Activated CD4-positive, alpha-beta memory T cell treated with anti-CD3 and anti-CD28 coated beads for 36 hours (primary cell): ENCODE results near the gene TMEM51. TPM values are rescaled to one million over a fixed set of nuclear protein-coding genes. Genes with fewer than 3 reads are reported as not detected.
"Not testable (repeated sequence)": the region's sequence is repeated elsewhere in the genome, so short reads cannot be mapped to it uniquely, and the experiment has no call there.

ENCODE experiments used
- CTCF ChIA-PET: fragments of 350-600 bp; sonication (Branson Sonifier 250); formaldehyde crosslinking; loops from one replicate; lab custom pipeline; 2021; ENCODE audit warnings: antibody characterized with exemption, inconsistent platforms; lab: Charles Lee
- POLR2A ChIA-PET: fragments of 350-600 bp; sonication (Branson Sonifier 250); formaldehyde crosslinking; loops from one replicate; lab custom pipeline; 2021; ENCODE audit warnings: antibody characterized with exemption; lab: Charles Lee
- DNase-seq: peaks from one replicate; pipeline ENCODE4 v3.0.0-alpha.2; 2020
- H3K27ac Mint-ChIP-seq: one replicate; pipeline ENCODE4 v1.8.0; 2021; ENCODE audit warnings: mixed read lengths
- H3K27me3 Mint-ChIP-seq: one replicate; pipeline ENCODE4 v1.8.0; 2021; ENCODE audit warnings: mixed read lengths
- H3K36me3 Mint-ChIP-seq: one replicate; pipeline ENCODE4 v1.8.0; 2021; ENCODE audit warnings: mixed read lengths
- H3K4me1 Mint-ChIP-seq: one replicate; pipeline ENCODE4 v1.8.0; 2021; ENCODE audit warnings: low read depth, mixed read lengths
- H3K4me3 Mint-ChIP-seq: one replicate; pipeline ENCODE4 v1.8.0; 2021; ENCODE audit warnings: mild to moderate bottlenecking, mixed read lengths
- H3K9me3 Mint-ChIP-seq: one replicate; pipeline ENCODE4 v1.8.0; 2021; ENCODE audit warnings: mixed read lengths
- intact Hi-C: fragments of 100-400 bp; cut with micrococcal nuclease; formaldehyde crosslinking; loops from one replicate; pipeline ENCODE4 v1.15.1; 2023
- total RNA-seq, 2 experiments: library from RNA; stranded (reverse); gene quantifications; one replicate each; pipeline ENCODE4 v1.2.3, GENCODE V29; 2021

Gene TMEM51
- total RNA-seq, 2 experiments from 2014 or later = not detected

DNA sequence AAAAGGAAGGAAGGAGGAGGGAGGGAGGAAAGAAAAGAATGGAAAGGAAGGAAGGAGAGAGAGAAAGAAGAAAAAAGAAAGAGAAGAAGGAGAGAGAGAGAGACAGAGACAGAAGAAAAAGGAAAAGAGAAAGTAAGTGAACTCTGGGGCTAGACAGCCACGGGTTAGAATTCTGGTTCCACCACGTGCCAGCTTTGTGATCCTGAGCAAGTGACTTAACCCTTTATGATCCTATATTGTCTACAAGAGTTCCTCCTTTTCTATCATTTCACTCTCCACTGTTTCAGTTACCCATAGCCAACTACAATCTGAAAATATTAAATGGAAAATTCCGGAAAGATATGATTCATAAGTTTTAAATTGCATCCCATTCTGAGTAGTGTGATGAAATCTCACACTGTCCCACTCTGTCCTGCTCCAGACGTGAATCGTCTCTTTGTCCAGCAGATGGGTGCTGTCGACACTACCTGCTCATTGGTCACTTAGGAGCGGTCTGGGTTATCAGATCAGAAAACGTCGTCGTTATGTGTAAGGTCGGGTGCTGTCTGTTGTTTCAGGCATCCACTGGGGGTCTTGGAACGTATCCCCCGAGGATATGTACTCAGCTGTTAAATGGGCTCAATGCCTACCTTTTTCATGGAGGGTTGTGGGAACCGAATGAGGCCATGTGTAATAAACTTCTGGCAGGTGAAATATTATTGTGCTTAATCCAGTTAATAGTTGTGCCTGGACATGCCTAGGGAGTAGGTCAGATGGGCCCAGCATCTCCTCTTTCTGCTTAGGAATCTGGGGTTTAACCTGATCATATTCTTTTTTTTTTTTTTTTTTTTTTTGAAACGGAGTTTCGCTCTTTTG lies 19.1 kb downstream of the TMEM51 start:
- H3K27ac Mint-ChIP-seq = no peak overlapping the region
- H3K4me1 Mint-ChIP-seq = peaks cover 14% of the 10 kb centered on the region
- peaks cover 32% of the 10 kb centered on the region for H3K27me3 Mint-ChIP-seq
- intact Hi-C loops = no loop called here
- DNase-seq = no peak
- POLR2A ChIA-PET = no interaction called here
- no peaks in the 10 kb centered on the region for H3K36me3 Mint-ChIP-seq
- H3K4me3 Mint-ChIP-seq = no peak overlapping the region
- CTCF ChIA-PET = no interaction called here
- H3K9me3 Mint-ChIP-seq = peaks cover 5% of the 10 kb centered on the region

DNA sequence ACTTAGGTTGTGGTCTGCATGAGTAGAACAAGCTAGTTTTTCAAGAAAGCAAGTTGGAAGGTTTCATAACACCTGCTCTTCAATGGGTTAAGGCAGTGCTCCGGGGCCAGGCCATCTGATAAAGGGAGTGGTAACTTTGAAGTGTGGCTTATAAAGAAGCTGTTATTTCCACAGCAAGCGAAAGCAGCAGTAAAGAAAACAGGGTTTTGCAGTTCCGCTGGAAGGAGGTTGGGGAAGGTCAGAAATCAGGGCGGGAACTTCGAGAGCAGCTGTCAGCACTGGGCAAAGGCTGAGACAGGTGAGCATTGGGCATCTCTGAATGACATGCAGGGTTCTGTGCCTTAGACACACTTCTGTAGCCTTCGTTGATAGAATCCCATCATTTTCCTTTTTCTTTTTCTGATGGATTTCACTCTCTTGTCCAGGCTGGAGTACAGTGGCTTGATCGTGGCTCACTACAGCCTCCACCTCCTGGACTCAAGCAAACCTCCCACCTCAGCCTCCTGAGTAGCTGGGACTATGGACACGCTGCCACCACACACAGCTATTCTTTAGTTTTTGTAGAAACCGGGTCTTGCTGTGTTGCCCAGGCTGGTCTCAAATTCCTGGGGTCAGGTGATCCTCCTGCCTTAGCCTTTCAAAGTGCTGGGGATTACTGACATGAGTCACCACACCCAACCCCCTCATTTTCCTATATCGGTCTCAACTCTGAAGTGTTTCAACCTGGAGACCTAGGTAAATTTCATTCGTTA lies 20.5 kb downstream of the TMEM51 start:
- peaks cover 5% of the 10 kb centered on the region for H3K9me3 Mint-ChIP-seq
- intact Hi-C loops = no loop called here
- H3K27ac Mint-ChIP-seq = no peak overlapping the region
- DNase-seq = no peak
- no peak overlapping the region for H3K4me3 Mint-ChIP-seq
- CTCF ChIA-PET = interaction anchor here (1.2 kb wide), 1 partner anchor 45 kb away, joined by 4 read pairs; no protein-coding TSS in a partner anchor
- H3K4me1 Mint-ChIP-seq = peaks cover 14% of the 10 kb centered on the region
- H3K36me3 Mint-ChIP-seq = no peaks in the 10 kb centered on the region
- POLR2A ChIA-PET = no interaction called here
- peaks cover 35% of the 10 kb centered on the region for H3K27me3 Mint-ChIP-seq

DNA sequence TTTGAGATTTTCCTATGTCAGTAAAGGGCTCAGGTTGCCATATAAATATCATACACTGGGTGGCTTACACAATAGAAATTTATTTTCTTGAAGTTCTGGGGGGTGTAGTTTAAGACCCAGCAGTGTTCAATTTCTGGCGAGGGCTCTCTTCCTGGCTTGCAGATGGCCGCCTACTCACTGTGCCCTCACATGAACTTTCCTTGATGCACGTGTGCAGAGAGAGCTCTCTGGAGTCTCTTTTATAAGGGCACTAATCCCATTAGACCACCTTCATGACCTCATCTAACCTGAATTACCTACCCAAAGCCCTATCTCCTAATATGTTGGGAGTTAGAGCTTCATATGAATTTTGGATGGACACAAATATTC lies 21.1 kb downstream of the TMEM51 start:
- intact Hi-C loops = no loop called here
- no peak overlapping the region for H3K4me3 Mint-ChIP-seq
- H3K9me3 Mint-ChIP-seq = peaks cover 5% of the 10 kb centered on the region
- H3K36me3 Mint-ChIP-seq = no peaks in the 10 kb centered on the region
- DNase-seq = no peak
- ChIA-PET POLR2A (no interaction called here), CTCF (interaction anchor here (1.2 kb wide), 1 partner anchor 46 kb away, joined by 4 read pairs; no protein-coding TSS in a partner anchor)
- H3K4me1 Mint-ChIP-seq = peaks cover 14% of the 10 kb centered on the region
- no peak overlapping the region for H3K27ac Mint-ChIP-seq
- peaks cover 34% of the 10 kb centered on the region for H3K27me3 Mint-ChIP-seq

DNA sequence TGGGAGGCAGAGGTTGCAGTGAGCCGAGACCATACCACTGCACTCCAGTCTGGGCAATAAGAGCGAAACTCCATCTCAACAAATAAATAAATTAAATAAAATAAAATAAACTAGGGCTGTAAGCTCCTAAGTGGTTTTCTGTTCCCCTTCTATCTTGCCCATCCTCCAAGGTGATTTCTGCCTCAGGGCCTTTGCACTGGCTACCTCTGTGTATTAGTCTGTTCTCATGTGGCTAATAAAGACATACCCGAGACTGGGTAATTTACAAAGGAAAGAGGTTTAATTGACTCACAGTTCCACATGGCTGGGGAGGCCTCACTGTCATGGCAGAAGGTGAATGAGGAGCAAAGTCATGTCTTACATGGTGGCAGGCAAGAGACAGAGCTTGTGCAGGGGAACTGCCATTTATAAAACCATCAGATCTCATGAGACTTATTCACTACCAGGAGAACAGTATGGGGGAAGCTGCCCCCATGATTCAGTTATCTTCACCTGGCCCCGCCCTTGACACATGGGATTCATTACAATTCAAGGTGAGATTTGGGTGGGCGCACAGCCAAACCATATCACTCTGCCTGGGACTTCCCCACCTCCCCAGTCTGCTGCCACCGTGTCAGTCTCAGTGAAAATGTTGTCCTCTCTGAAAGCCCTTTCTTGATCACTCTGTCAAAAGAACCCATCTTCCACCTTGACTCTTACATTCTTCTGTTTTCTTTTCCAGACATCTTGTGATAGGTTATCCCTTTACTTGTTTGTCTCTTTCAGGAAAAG lies 22.0 kb downstream of the TMEM51 start:
- H3K27ac Mint-ChIP-seq, POLR2A ChIA-PET, H3K36me3 Mint-ChIP-seq, H3K4me3 Mint-ChIP-seq, H3K9me3 Mint-ChIP-seq, DNase-seq, intact Hi-C loops: not testable (repeated sequence)
- Mint-ChIP-seq H3K27me3 (peaks cover 34% of the 10 kb centered on the region), H3K4me1 (peaks cover 14% of the 10 kb centered on the region)
- CTCF ChIA-PET = interaction anchor here (1.2 kb wide), 1 partner anchor 47 kb away, joined by 4 read pairs; no protein-coding TSS in a partner anchor

DNA sequence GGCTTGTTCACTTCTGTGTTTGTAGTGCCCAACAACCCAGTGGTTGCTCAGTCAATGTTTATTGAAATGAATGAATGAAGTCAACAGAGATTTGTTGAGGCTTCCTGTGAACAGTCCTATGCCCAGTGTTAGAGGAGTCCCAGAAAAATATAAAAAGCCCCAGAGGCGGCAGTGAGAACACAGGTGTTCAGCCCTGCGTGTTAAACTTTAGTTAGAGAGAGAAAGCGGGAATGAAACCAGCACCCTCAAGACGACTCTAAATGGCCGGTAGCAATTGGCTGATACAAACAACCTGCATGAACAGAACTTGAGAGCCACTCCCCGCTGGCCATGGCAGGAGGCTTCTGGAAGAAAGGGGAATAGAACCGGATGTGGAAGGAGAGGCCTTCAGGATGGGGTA lies 22.6 kb downstream of the TMEM51 start:
- no peak overlapping the region for H3K4me3 Mint-ChIP-seq
- POLR2A ChIA-PET = no interaction called here
- CTCF ChIA-PET = no interaction called here
- intact Hi-C loops = no loop called here
- no peak overlapping the region for H3K27ac Mint-ChIP-seq
- DNase-seq = no peak
- peaks cover 5% of the 10 kb centered on the region for H3K9me3 Mint-ChIP-seq
- no peaks in the 10 kb centered on the region for H3K36me3 Mint-ChIP-seq
- H3K4me1 Mint-ChIP-seq = peaks cover 14% of the 10 kb centered on the region
- peaks cover 38% of the 10 kb centered on the region for H3K27me3 Mint-ChIP-seq

DNA sequence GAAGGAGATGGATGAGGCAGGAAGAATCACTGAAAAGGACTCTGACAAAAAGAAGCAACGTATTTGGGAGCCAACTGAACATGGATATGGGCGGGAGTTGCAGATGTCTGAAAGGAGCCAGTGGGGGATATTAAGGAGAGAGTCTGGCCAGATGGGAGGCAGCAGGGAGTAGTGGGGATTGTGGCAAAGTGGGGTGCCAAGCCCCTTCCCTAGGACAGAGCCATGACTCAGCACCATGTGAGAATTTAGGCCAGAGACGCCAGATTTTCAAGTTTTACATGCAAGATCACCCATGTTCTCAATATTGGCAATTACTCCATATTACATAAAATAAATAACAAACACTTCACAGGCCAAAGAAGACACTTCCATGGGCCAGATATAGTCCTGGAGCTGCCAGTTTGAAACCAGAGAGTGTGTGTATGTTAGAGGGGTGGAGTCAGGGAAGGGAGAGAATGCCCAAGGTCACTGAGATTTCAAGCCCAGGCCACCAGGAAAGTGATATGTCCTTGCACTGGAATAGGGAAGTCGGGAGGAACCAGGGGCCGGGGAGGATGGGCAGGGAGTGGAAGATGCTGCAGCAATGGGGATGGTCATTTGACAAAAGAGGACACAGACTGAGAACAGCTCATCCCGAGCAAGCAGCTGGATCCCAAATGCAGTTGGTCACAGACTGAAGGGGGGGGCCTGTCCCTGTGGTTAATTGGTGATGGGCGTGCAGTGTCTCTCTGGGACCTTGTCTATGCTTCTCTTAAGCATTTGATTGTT lies 23.5 kb downstream of the TMEM51 start:
- peaks cover 14% of the 10 kb centered on the region for H3K4me1 Mint-ChIP-seq
- H3K27ac Mint-ChIP-seq = no peak overlapping the region
- ChIA-PET POLR2A (no interaction called here), CTCF (interaction anchor here (0.6 kb wide), 1 partner anchor 23 kb away, joined by 3 read pairs; no protein-coding TSS in a partner anchor)
- no peak overlapping the region for H3K4me3 Mint-ChIP-seq
- DNase-seq = no peak
- H3K27me3 Mint-ChIP-seq = peaks cover 39% of the 10 kb centered on the region
- H3K9me3 Mint-ChIP-seq = peaks cover 5% of the 10 kb centered on the region
- intact Hi-C loops = no loop called here
- H3K36me3 Mint-ChIP-seq = no peaks in the 10 kb centered on the region

- CTCF ChIA-PET = no interaction called here
- Mint-ChIP-seq H3K4me3 (no peak overlapping the region), H3K27me3 (peaks cover 39% of the 10 kb centered on the region), H3K4me1 (peaks cover 14% of the 10 kb centered on the region), H3K36me3 (no peaks in the 10 kb centered on the region), H3K27ac (no peak overlapping the region), H3K9me3 (peaks cover 5% of the 10 kb centered on the region)
- no peak for DNase-seq
- POLR2A ChIA-PET = no interaction called here
- intact Hi-C loops = no loop called here
Measured at GRCh38 chr1:15177710-15178166, 24.2 kb downstream of the TMEM51 start.

GRCh38 chr1:15178571-15179484 lies 25.3 kb downstream of the TMEM51 start:
- H3K4me1 Mint-ChIP-seq = peaks cover 12% of the 10 kb centered on the region
- no peaks in the 10 kb centered on the region for H3K36me3 Mint-ChIP-seq
- H3K27ac Mint-ChIP-seq = no peak overlapping the region
- H3K27me3 Mint-ChIP-seq = peaks cover 38% of the 10 kb centered on the region
- H3K4me3 Mint-ChIP-seq = no peak overlapping the region
- DNase-seq = no peak
- peaks cover 5% of the 10 kb centered on the region for H3K9me3 Mint-ChIP-seq
- intact Hi-C loops = no loop called here
- CTCF ChIA-PET = interaction anchor here (1.0 kb wide), 1 partner anchor 50 kb away, joined by 3 read pairs; no protein-coding TSS in a partner anchor
- POLR2A ChIA-PET = no interaction called here

- no peak overlapping the region for H3K4me3 Mint-ChIP-seq
- peaks cover 9% of the 10 kb centered on the region for H3K4me1 Mint-ChIP-seq
- ChIA-PET CTCF (interaction anchor here (1.0 kb wide), 1 partner anchor 51 kb away, joined by 3 read pairs; no protein-coding TSS in a partner anchor), POLR2A (no interaction called here)
- H3K36me3 Mint-ChIP-seq = no peaks in the 10 kb centered on the region
- peaks cover 5% of the 10 kb centered on the region for H3K9me3 Mint-ChIP-seq
- intact Hi-C loops = no loop called here
- H3K27me3 Mint-ChIP-seq = peaks cover 37% of the 10 kb centered on the region
- H3K27ac Mint-ChIP-seq = no peak overlapping the region
- DNase-seq = no peak
Measured at GRCh38 chr1:15179485-15179883, 25.9 kb downstream of the TMEM51 start.

- H3K27ac Mint-ChIP-seq = no peak overlapping the region
- H3K9me3 Mint-ChIP-seq = peaks cover 5% of the 10 kb centered on the region
- peaks cover 37% of the 10 kb centered on the region for H3K27me3 Mint-ChIP-seq
- H3K4me3 Mint-ChIP-seq = no peak overlapping the region
- H3K36me3 Mint-ChIP-seq = no peaks in the 10 kb centered on the region
- CTCF ChIA-PET = interaction anchor here (1.2 kb wide), 1 partner anchor 68 kb away, joined by 3 read pairs; no protein-coding TSS in a partner anchor
- DNase-seq = no peak
- H3K4me1 Mint-ChIP-seq = peaks cover 4% of the 10 kb centered on the region
- intact Hi-C loops = no loop called here
- POLR2A ChIA-PET = no interaction called here
Measured at GRCh38 chr1:15180189-15180588, 26.6 kb downstream of the TMEM51 start.
